GM12878 (cell line): ENCODE measurements around the gene SRGAP1. TPM values are rescaled to one million over a fixed set of nuclear protein-coding genes. Genes with fewer than 3 reads are reported as not detected.

Source experiments
- ESRRA ChIP-seq: IDR thresholded peaks from 2 replicates; pipeline ENCODE4 v1.6.1; 2012; ENCODE audit warnings: mild to moderate bottlenecking, low read length, improper control_type of control experiment
- JUND ChIP-seq: IDR thresholded peaks from 2 replicates; pipeline ENCODE4 v1.6.1; 2012; ENCODE audit warnings: low read depth, mild to moderate bottlenecking, low read length, improper control_type of control experiment, moderate library complexity
- RB1 ChIP-seq: fragments of 450-650 bp; formaldehyde crosslinking; IDR thresholded peaks from 2 replicates; pipeline ENCODE4 v1.6.1; 2017; ENCODE audit warnings: mild to moderate bottlenecking, borderline replicate concordance
- SIX5 ChIP-seq: IDR thresholded peaks from 2 replicates; pipeline ENCODE4 v1.6.1; 2011; ENCODE audit warnings: mild to moderate bottlenecking, low read depth, low read length, moderate library complexity; ENCODE audit not compliant: severe bottlenecking
- SMAD1 ChIP-seq: fragments of 450-650 bp; IDR thresholded peaks from 2 replicates; pipeline ENCODE4 v1.6.1; 2018; ENCODE audit warnings: mild to moderate bottlenecking, low read depth; ENCODE audit not compliant: partially characterized antibody
- SPI1 ChIP-seq: IDR thresholded peaks from 2 replicates; pipeline ENCODE4 v1.6.1; 2011; ENCODE audit warnings: low read depth, mild to moderate bottlenecking, low read length, moderate library complexity, borderline replicate concordance; ENCODE audit not compliant: insufficient read depth
- polyA plus RNA-seq, 11 experiments: library from polyadenylated mRNA; depleted of rRNA in 4 of 11; unstranded in 6 of 11; stranded (reverse) in 5 of 11; fragments of >200 nt; fragmentation: Nextera tagmentation in 4 of 11; fragmentation: Illumina TruSeq in 1 of 11; extraction: Ambion mirVana in 4 of 11; extraction: Trizol in 1 of 11; gene quantifications; 1 replicate in 1 of 11; 2 replicates in 10 of 11; pipeline versions ENCODE4 v1.2.1 to v1.2.3, GENCODE V29; 2011 to 2016; ENCODE audit warnings: inconsistent platforms in 2 of 11, missing spikeins in 2 of 11, low read depth in 1 of 11
- total RNA-seq, 4 experiments: library from RNA; depleted of rRNA in 3 of 4; stranded (reverse); fragments of >200 nt in 3 of 4; fragmentation: Illumina TruSeq in 1 of 4; extraction: Trizol in 1 of 4; gene quantifications; 2 replicates each; pipeline versions ENCODE4 v1.2.1 to v1.2.3, GENCODE V29; 2013 to 2021
- TF ChIP-seq, protein P1 (sequence below): fragments of 450-650 bp; IDR thresholded peaks from 2 replicates; pipeline ENCODE4 v1.6.1; 2017; ENCODE audit warnings: borderline replicate concordance
- TF ChIP-seq, protein P2 (sequence below): fragments of 450-650 bp; IDR thresholded peaks from 2 replicates; pipeline ENCODE4 v1.6.1; 2017; ENCODE audit warnings: mild to moderate bottlenecking, low read depth, inconsistent platforms; ENCODE audit not compliant: poor library complexity, severe bottlenecking
- TF ChIP-seq, protein P3 (sequence below): fragments of 450-650 bp; IDR thresholded peaks from 2 replicates; pipeline ENCODE4 v1.6.1; 2017; ENCODE audit warnings: antibody characterized with exemption, mild to moderate bottlenecking, moderate library complexity

Gene SRGAP1
- total and polyA plus RNA-seq, 10 of the 15 experiments (the other 5 are each of a cell fraction or from before 2014, with no cell fraction given): 0.16 to 0.85 (median 0.46) TPM

DNA sequence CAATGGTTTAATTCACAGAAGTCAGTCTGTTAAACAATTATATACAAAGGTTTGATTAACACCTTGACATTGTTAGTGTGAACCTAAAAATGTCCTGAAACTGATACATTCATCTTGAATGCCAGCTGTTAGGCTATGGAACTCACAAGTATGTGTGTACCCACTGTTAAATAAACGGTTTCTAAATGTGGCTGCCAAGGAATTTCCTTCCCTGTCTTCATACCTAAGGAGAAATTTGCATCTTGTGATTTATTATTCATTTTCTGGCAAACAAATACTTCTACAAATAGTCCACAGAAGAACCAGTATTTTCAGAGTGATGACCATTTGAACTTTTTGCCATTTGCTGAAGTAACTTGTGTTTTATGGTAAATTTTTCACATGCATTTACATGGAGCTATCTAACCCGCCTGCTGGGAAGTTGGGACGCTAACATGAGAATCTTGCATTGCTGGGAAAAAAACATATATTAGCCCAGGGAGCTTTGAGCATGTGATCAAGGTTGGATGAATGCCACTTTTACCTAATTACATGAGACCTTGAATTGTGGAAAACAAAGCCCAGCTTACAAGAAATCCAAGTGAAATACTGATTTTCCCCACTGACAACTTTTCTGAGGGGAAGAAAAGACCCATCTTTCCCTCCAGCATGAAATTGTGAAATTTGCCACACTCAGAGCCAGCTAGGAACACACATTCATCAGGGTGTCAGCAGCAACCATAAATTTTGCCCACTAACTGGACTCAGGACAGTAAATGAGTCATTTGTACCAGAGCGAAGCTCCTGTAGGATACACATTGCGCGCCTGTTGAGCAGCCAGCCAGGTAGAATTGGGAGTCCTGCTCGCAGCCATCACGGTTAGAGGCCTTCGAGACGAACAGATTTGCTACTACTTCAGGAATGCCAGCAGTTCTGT lies 259.6 kb downstream of the SRGAP1 start (continued):
- TF ChIP-seq, protein P1, sequence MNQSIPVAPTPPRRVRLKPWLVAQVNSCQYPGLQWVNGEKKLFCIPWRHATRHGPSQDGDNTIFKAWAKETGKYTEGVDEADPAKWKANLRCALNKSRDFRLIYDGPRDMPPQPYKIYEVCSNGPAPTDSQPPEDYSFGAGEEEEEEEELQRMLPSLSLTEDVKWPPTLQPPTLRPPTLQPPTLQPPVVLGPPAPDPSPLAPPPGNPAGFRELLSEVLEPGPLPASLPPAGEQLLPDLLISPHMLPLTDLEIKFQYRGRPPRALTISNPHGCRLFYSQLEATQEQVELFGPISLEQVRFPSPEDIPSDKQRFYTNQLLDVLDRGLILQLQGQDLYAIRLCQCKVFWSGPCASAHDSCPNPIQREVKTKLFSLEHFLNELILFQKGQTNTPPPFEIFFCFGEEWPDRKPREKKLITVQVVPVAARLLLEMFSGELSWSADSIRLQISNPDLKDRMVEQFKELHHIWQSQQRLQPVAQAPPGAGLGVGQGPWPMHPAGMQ: no peak
- TF ChIP-seq ESRRA: no peak
- no peak for TF ChIP-seq JUND
- TF ChIP-seq, protein P2, sequence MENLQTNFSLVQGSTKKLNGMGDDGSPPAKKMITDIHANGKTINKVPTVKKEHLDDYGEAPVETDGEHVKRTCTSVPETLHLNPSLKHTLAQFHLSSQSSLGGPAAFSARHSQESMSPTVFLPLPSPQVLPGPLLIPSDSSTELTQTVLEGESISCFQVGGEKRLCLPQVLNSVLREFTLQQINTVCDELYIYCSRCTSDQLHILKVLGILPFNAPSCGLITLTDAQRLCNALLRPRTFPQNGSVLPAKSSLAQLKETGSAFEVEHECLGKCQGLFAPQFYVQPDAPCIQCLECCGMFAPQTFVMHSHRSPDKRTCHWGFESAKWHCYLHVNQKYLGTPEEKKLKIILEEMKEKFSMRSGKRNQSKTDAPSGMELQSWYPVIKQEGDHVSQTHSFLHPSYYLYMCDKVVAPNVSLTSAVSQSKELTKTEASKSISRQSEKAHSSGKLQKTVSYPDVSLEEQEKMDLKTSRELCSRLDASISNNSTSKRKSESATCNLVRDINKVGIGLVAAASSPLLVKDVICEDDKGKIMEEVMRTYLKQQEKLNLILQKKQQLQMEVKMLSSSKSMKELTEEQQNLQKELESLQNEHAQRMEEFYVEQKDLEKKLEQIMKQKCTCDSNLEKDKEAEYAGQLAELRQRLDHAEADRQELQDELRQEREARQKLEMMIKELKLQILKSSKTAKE: no peak
- TF ChIP-seq, protein P3, sequence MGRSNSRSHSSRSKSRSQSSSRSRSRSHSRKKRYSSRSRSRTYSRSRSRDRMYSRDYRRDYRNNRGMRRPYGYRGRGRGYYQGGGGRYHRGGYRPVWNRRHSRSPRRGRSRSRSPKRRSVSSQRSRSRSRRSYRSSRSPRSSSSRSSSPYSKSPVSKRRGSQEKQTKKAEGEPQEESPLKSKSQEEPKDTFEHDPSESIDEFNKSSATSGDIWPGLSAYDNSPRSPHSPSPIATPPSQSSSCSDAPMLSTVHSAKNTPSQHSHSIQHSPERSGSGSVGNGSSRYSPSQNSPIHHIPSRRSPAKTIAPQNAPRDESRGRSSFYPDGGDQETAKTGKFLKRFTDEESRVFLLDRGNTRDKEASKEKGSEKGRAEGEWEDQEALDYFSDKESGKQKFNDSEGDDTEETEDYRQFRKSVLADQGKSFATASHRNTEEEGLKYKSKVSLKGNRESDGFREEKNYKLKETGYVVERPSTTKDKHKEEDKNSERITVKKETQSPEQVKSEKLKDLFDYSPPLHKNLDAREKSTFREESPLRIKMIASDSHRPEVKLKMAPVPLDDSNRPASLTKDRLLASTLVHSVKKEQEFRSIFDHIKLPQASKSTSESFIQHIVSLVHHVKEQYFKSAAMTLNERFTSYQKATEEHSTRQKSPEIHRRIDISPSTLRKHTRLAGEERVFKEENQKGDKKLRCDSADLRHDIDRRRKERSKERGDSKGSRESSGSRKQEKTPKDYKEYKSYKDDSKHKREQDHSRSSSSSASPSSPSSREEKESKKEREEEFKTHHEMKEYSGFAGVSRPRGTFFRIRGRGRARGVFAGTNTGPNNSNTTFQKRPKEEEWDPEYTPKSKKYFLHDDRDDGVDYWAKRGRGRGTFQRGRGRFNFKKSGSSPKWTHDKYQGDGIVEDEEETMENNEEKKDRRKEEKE: no peak
- no peak for TF ChIP-seq SPI1
- TF ChIP-seq SMAD1: no peak
- TF ChIP-seq RB1: no peak
- TF ChIP-seq SIX5: no peak
